GM21367 (cell line): ENCODE measurements around the gene C6orf141.

Experiments
- ATAC-seq: cut with Tn5 transposase; IDR thresholded peaks from one replicate; pipeline ENCODE4 v1.9.1; 2021; ENCODE audit not compliant: unreplicated experiment

C6orf141 gene

DNA sequence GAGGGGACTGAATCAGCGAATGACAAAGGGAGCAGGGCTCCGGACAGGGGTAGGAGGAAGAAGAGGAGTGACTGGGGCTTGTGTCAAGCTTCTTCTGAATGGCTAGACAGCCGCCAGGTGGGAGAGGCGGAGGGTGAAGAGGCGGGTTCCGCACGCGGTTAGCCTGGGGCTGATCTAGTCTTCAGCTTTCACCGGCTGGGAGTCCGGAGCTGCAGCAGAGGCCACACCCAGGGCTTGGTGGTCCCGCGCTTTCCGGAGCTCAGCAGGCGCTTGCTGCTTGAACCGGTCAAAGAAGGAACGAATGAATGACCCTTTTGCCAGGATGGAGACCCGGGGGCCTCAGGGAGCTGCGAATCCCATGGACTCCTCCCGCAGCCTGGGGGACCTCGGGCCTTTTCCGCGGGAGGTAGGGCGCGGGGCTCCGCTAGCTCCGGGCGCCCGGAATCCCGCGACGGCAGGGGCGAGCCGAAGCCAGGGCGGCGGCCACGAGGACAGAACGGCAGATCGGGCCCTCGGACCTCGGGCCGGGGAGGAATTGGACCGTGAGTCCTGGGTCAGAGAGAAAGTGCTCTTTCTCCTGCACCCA, at the start of gene C6orf141:
C6orf141 (plus strand) TSS at position 177 of the 586 bp plus-strand sequence; CDS start at position 302, 125 bp downstream.
- ATAC-seq = peak; percentile 57

DNA sequence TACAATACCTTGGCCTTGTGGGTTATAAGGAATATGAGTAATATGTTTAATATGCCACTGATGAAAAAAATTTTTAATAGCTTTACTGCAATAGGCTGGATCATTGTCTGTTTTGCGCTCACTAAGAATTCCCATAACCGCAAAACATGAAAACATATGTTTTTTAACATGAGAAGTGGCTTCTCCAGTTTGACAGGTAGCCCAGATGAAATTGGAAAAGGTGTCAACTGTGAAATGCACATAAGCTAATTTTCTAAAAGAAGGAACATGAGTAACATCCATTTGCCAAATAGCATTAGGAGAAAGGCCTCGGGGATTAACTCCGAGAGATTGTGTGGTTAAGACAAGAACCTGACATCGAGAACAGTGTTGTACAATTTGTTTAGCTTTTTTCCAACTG, 45.8 kb upstream of the C6orf141 start:
- ATAC-seq = no peak

DNA sequence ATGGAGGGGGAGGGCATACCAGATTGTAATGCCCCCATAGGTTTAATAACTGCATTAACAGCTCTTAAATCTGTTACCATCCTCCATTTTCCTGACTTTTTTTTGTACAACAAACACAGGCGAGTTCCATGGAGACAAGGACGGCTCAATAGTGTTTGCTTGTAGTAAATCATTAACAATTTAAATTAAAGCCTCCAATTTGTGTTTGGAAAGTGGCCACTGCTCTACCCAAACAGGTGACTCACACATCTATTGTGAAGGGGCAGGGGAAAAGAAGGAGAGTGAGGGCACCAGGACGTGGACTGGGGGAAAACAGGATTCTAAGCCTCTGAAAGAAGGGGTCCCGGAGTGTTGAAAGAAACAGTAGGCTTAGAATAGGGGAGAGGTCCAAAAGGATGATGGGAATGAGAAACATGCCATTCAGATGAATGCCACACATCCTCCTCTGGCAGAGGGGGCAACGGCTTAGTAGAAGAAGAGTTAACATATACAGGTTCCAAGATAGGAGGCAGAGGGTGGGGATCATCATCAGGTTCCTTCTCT, 43.8 kb upstream of the C6orf141 start:
- no peak for ATAC-seq

DNA sequence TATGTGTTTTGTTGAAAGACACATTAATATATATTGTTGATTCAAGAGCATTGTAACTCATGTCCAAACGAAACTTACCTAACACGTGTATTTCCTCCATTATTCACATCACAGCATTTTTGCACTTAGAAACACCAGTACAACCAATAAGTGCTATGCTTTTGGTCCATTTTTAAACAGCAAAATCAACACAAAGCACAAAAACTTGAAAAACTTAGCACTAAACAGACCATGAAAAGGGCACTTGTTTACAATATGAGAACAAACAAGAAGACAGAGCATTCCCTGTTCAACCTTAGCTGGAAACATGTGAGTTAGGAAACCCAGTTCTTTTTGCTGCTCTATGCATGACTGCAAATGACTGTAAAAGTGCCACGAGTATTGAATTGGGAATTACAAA, 41.1 kb upstream of the C6orf141 start:
- no peak for ATAC-seq

DNA sequence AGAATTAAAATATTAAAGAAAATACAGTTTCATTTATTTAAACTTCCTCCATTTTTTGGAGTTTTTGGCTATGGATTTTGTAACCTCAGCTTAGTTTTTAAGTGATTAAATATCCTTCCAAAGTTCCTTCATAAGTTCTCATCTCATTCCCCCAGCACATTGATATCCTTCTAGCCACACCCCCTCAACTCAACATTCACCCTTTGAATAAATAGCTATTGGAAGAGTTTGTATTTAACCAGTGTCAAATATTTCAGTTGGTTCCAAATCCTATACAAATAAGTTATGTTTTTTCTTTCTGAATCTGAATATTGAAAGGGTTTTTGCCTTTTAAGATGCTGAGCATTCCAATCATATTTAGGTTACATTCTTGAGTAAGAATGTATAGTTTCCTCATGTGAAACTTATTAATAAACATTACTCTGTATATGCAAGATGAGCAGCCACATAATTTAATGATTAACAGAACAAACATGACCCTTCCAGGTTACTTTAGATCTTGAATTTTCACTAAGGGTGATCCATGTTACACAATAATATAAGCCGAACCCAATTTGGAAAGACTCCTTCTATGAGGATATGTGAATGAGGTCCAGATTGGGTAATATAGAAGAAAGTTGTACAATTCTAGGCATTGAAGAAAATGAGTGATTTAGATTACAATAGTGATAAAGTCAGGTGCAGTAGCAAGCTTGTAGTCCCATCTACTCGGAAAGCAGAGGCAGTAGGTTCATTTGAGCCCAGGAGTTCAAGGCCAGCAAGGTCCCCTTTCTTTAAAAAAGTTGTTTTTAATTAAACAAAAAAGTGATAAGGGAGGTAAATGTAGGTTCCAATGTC, 37.1 kb upstream of the C6orf141 start:
- no peak for ATAC-seq

DNA sequence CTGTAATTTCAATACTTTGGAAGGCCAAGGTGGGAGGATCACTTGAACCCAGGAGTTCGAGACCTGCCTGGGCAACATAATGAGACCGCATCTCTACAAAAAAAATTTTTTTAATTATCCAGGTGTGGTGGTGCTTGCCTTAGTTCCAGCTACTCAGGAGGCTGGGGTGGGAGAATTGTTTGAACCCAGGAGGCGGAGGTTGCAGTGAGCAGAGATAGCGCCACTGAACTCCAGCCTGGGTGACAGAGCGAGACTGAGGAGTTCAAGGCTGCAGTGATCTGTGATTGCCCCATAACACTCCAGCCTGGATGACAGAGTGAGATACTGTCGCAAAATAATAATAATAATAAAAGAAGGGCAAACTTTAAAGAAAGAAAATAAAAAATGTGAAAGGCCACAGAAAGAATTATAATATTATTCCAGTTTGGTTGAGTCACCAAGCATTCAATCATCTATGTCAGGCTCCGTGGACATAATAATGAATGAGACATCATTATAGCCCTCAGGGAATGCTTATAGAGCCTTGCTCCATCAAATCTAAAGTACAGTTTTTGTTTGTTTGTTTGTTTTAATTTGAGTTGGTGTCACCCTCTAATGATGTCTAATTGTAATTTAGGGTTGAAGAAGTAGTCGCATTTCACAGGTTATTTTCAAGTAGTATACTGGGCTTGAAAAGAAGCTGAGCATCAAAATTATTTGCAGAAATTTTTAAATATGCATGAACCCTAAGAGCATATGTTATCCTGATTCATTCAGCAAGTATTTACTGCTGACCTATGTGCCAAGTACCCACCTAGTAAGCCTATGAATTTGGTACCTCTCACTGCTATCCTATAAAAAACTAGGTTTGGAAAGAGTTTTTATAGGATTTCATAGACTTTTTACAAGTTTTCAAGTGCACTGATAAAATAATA, 35.6 kb upstream of the C6orf141 start:
- ATAC-seq = no peak

DNA sequence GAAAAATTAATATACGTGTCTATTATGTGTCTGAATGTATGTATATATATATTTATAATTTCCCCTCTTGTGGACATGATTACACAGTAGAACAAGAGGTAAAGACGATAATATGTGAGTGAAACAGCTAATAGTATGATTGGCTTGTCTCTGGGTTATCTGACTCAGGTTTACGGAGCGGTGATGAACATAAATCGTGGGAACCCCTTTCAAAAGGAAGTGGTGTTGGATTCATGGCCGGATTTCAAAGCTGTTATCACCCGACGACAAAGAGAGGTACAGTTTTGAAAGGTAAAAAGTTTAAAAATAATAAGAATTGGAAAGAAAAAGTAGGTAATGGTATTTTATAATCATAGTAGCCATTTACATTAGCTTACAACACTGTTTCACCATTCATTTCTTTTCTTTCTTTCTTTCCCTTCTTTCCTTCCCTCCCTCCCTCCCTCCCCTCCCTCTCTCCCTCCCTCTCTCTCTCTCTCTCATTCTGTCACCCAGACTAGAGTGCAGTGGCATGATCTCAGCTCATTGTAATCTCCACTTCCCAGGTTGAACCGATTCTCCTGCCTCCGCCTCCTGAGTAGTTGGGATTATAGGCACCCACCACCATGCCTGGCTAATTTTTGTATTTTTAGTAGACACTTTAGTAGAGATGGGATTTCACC, 34.9 kb upstream of the C6orf141 start:
- ATAC-seq = no peak

DNA sequence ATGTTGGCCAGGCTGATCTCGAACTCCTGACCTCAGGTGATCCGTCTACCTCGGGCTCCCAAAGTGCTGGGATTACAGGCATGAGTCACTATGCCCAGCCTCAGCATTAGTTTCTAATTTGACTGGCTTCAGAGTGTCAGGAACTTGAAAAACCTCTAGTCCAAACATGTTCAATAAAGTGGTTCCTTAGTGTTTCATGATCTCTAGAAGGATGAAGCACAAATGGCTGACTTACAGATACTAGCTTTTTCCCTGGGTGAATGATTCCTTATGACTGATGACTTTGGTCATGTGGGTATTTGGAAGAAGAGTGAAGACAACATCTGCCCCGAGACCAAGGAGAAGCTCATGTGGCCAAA, 34.3 kb upstream of the C6orf141 start:
- no peak for ATAC-seq

DNA sequence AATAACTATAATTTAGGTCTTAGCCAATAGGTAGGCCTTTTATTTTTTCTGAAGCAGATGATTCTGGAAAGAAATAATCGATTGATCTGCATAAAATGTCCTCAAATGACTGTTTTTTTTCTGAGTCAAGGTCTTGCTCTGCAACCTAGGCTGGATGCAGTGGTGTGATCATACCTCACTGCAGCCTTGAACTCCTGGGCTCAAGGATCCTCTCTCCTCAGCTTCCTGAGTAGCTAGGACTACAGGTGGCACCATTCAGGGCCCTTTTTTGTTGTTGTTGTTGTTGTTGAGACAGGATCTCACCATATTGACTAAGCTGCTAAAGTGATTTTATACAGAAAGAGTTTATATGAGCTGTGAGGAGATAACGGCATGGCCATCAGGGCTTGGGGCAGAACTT, 32.5 kb upstream of the C6orf141 start:
- ATAC-seq = no peak

DNA sequence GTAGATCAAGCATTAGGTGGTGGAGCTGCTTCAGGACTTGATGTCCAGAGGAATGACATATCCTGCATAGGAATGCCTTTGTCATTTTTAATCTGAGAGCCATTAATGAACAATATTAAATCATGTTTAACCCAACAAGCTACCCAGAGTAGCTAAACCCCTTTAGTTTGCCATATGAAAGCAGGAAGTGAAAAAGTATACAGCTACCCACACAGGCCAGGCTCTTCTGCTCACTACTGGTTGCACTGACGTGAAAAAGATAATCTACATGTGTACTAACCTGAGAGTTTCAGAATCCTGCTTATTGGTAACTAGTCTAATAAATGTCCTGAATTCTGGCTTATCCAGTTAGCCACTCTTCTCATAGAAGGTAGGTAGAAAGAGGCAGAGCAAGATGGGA, 30.8 kb upstream of the C6orf141 start:
- peak; percentile 87 for ATAC-seq

DNA sequence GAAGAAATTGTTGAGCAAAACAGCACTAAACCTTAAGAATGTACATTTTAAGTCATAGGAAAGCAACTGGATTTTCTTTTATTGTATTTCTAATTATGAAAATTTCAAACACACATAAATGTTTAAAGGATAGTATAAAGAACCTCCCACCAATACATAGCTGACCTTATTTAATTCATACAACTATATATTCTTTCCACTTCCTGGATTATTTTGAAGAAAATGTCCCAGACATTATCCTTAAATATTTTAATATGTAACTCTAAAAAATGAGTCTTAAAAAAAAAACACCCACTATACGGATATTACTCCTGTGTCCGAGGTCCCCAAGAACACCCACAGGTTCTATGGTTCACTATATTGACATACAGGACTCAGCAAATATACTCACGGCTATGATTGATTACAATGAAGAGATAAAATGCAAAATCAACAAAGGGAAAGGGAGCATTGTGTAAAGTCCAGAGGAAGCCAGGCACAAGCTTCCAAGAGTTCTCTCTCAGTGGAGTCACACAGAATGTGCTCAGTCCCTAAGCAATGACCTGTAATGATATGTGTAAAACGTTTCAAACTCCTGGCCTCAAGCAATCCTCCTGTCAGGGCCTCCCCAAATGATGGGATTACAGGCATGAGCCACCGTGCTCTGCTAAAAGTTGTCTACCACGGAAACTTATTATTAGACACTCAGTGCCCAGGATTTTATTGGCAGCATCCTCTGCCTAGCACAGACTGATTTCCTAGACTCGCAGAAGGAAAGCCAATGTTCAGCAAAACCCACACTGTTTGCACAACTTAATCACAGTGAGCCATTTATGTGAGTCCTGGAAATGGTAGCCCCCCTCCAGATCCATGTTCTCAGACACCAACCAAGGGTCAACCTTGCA, 27.5 kb upstream of the C6orf141 start:
- ATAC-seq = no peak

DNA sequence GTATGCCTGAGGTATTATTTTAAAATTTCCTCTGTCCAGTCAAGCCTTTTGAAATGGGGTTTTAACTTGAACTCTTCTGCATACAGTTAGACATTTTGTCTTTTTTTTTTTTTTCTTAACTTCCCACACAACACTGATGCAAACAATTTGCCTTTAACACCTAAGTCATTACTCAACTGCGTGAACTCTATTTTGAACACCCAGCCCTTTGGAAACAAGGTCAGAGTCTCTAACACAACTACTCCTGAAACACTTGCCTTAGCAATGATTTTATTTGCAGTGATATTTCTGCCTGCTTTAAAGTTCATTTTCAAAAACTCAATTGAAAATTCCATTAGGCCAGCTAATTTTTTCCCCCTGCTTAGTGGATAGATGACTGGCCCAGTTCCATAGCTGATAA, 26.6 kb upstream of the C6orf141 start:
- ATAC-seq = no peak

DNA sequence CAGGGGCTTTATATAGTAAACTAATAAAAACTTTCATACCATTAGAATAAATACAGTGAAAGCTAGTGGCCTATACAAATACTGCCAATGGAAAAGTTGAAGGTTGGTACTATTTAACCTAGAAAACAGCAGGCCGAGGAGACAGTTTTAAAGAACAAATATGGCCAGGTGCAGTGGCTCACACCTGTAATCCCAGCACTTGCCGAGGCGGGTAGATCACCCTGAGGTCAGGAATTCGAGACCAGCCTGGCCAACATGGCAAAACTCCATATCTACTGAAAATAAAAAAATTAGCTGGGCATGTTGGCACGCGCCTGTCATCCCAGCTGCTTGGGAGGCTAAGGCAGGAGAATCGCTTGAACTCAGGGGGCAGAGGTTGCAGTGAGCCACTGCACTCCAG, 25.9 kb upstream of the C6orf141 start:
- ATAC-seq = no peak

DNA sequence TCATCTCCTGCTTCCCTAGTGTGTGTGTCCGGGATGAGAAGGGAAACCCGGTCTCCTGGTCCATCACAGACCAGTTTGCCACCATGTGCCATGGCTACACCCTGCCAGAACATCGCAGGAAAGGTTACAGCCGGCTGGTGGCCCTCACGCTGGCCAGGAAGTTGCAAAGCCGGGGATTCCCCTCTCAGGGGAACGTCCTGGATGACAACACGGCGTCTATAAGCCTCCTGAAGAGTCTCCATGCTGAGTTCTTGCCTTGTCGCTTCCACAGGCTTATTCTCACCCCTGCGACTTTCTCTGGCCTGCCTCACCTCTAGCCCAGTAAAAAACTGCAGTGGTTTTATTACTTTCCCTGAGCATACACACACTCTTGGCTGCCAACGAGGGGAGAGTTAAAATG, 23.9 kb upstream of the C6orf141 start:
- ATAC-seq = no peak

DNA sequence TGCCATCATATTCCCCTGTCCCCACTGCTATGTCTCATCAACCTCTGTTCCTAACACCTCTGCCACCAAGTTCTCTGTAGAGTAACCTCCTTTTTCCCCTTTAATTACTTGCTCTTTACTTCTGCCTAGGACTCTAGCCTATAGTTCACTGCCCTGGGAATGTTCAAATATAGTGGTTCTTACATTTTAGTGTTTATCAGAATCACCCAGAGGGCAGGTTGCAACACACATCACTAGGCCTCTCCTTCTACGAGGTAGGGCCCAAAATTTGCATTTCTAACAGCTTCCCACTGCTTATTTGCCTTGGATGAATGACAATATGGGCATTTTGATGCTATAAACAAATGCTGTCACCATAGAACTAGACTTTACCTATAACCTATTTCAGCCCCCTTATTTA, 23.1 kb upstream of the C6orf141 start:
- no peak for ATAC-seq

DNA sequence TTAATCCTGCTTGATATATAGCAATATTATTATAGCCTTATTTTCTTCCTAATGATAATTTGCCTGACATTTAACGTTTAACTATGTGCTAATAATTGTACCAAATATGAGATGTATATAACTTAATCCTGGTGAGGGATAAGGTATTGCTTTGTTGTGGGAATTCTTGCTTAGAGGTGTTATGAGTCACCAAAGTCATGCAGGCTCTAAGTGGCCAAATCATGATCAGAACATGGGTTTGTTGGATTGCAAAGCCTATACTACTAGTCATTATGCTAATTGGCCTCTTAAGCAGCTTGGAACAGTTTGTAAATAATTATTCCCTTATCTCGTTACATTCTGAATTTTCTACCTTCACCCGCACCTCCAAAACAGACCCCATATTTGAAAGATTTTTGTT, 21.9 kb upstream of the C6orf141 start:
- no peak for ATAC-seq

DNA sequence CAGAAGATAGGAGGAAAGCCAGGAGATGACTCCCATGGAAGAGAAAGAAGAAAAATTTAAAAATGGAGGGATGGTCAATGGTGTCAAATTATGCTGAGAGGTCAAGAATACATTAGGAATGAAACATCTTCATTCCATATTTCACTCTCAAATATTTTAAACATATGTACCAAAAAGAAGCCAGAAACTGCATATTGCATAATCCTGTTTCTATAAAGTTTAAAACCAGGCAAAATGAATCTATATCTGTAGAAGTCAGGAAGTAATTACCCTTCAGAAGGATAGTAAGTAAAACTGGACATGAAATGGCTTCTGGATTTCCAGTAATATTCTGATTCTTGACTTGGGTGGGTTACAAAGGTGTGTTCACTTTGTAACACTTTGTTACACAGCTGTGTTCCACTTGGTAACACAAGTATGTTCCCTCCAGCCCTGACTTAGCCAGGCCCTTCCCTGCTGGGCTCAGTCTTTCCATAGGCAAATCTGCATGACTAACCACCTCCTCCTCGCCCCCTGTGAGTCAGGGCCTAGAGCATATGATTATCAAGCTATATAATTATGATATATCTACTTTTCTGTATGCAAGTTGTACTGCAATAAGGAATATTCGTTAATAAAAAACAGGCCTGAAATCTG, 20.2 kb upstream of the C6orf141 start:
- no peak for ATAC-seq

DNA sequence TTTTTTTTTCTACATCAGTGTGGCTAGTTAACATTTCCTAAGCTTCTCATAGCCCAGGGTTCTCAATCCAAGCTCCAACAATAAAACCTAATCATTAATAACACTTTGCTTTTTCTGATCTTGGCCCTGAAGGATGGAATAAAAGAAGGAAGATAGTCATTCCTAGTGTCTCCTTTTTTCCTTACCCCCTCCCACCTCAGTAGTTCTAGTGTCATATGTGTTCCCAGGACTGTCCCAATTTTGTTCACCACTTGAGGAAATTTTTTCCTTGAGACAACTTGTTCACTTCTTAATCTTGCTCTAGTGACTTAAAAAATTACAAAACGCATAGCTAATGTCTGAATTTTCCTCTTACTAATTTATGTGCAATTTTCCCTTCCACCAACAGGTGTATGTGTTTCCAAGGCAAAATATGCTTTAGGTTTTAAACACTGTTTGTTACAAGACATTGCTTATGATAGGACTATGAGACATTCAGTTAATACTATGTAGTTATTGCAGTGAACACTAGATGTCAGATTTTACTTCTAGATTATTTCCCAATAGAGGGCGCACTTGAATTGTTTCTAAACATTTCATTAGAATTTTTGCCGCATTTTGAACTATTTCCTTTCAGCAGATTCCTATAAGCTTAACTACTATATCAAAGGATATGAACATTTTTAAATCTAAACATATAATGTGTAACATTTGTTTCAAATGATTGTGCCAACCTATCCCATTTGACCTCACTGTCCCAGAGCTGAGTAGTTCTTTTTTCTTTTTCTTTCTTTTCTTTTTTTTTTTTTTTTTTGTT, 18.5 kb upstream of the C6orf141 start:
- ATAC-seq = peak; percentile 96

DNA sequence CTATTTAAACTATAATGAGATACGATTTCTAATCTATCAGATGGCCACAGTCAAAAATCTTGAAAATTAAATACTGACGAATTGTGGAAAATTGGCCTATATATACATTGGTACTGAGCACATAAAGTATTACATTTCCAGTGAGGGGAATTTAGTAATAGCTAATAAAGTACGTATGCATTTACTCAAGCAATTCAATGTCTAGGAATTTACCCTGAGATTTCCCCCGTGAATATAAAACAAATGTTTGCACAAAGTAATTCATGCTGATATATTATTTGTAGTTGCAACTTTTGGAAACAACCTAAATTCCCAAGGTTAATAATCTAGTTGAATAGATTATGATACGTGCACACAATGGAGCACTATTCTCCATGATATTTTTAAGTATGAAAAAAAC, 14.7 kb upstream of the C6orf141 start:
- no peak for ATAC-seq
